Left lung (tissue), 10 donors: Measurements from ENCODE around the gene SYT9. TPM values are rescaled to one million over a fixed set of nuclear protein-coding genes. Genes with fewer than 3 reads are reported as not detected.

Source experiments
- ATAC-seq: fragments of 200-7000 bp; cut with Tn5 transposase; one replicate; pipeline ENCODE4 v1.9.1; 2020; ENCODE audit warnings: moderate library complexity
- DNase-seq, 4 donors: peaks; one replicate each; pipeline ENCODE4 v3.0.0-alpha.2; 2013 to 2020
- H3K27ac ChIP-seq, 2 donors: fragments of 200-600 bp; sonication (generic) in 1 of 2; one replicate each; pipeline versions ENCODE4 v1.5.0 to v1.8.0; 2020 to 2021
- H3K27me3 ChIP-seq, 2 donors: fragments of 200-600 bp; sonication (generic) in 1 of 2; one replicate each; pipeline versions ENCODE4 v1.5.0 to v1.8.0; 2020 to 2021
- H3K36me3 ChIP-seq, 2 donors: fragments of 200-600 bp; sonication (generic) in 1 of 2; one replicate each; pipeline versions ENCODE4 v1.5.0 to v1.8.0; 2020 to 2021
- H3K4me1 ChIP-seq, 2 donors: fragments of 200-600 bp; one replicate each; pipeline ENCODE4 v1.8.0; 2021
- H3K4me3 ChIP-seq, 2 donors: fragments of 200-600 bp; sonication (generic) in 1 of 2; one replicate each; pipeline versions ENCODE4 v1.5.0 to v1.8.0; 2020 to 2021; ENCODE audit warnings: mild to moderate bottlenecking in 1 of 2
- H3K9me3 ChIP-seq, 2 donors: fragments of 200-600 bp; sonication (generic) in 1 of 2; one replicate each; pipeline versions ENCODE4 v1.5.0 to v1.8.0; 2020 to 2021
- intact Hi-C, 2 donors: fragments of 100-400 bp; cut with DNase I; formaldehyde crosslinking; loops; one replicate each; pipeline versions ENCODE4 v1.11.2 to v1.14.2; 2022
- polyA plus RNA-seq, 6 donors: library from polyadenylated mRNA; unstranded; fragments of 120-200 nt; gene quantifications; one replicate each; pipeline ENCODE4 v1.2.1, GENCODE V29; 2013; ENCODE audit not compliant: insufficient read length in 6 of 6
- total RNA-seq, 2 donors: library from RNA; stranded (reverse); fragmentation: NEBNext Ultra II Directional; extraction: Animal tissue kit (Norgen Biotek cat#: 25700); gene quantifications; one replicate each; pipeline ENCODE4 v1.2.1, GENCODE V29; 2021
- TF ChIP-seq, protein P1 (sequence below), 2 donors: fragments of 200-600 bp; sonication (generic) in 1 of 2; IDR thresholded peaks; one replicate each; pipeline versions ENCODE4 v1.5.0 to v1.8.0; 2021; ENCODE audit warnings: antibody characterized with exemption in 2 of 2
- donor health status: DM: no; HTN: yes; CAD: no.
- donor health status: DM: no; HTN: no; CAD: no.

The SYT9 gene
- total and polyA plus RNA-seq, 8 donors, result 0.10 to 0.20 (median 0.11) TPM; not detected in 1

DNA sequence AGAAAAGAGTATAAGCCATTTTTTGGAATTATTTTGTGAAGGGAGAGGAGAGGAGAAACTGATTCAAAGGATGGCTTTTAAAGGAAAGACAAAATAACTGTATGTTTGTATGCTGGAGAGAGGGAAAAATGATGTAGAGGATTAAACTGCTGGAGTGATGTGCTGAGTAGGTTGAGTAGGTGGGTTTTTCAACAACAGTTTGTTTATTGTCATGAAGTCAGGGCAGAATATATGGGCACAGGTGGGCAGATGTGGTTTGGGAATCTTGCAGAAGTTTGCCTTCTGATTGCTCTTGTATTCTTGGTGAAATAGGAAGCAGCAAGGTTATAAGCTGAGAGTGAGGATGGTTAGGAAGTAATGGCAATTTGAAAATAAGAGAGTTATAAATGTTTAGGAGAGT lies 12.1 kb downstream of the SYT9 start:
- ATAC-seq, result no peak
- TF ChIP-seq, protein P1, sequence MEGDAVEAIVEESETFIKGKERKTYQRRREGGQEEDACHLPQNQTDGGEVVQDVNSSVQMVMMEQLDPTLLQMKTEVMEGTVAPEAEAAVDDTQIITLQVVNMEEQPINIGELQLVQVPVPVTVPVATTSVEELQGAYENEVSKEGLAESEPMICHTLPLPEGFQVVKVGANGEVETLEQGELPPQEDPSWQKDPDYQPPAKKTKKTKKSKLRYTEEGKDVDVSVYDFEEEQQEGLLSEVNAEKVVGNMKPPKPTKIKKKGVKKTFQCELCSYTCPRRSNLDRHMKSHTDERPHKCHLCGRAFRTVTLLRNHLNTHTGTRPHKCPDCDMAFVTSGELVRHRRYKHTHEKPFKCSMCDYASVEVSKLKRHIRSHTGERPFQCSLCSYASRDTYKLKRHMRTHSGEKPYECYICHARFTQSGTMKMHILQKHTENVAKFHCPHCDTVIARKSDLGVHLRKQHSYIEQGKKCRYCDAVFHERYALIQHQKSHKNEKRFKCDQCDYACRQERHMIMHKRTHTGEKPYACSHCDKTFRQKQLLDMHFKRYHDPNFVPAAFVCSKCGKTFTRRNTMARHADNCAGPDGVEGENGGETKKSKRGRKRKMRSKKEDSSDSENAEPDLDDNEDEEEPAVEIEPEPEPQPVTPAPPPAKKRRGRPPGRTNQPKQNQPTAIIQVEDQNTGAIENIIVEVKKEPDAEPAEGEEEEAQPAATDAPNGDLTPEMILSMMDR (IDR thresholded peaks at IDR 0.05), result no peak

DNA sequence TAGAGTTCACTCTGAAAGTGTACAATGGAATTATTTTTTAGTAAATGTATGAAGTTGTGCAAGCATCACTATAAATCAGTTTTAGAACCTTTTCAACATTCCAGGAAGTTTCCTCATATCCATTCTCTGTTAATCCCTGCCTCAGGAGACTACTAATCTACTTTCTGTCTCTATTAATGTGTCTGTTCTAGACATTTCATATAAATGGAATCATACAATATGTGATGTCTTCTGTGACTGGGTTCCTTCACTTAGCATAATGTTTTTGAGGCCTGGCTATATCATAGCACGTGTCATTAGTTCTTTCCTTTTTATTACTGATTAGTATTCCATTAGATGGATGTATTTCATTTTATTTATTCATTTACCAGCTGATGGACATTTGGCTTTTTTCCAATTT lies 17.1 kb downstream of the SYT9 start:
- TF ChIP-seq, protein P1 (IDR thresholded peaks at IDR 0.05), result no peak
- Histone ChIP-seq H3K4me3 (no peak overlapping the region), H3K27me3 (no peaks in the 10 kb centered on the region), H3K36me3 (no peaks in the 10 kb centered on the region), H3K4me1 (no peaks in the 10 kb centered on the region), H3K27ac (no peak overlapping the region), H3K9me3 (no peaks in the 10 kb centered on the region)
- DNase-seq (no peak), ATAC-seq (no peak)
- intact Hi-C loops, result no loop called here

More for the DNA sequence above, 12.1 kb downstream of the SYT9 start:
- no peaks in the 10 kb centered on the region for H3K4me1 ChIP-seq
- DNase-seq, result no peak
- no peak overlapping the region for H3K4me3 ChIP-seq
- H3K27ac ChIP-seq, result no peak overlapping the region
- intact Hi-C loops, result no loop called here
- no peaks in the 10 kb centered on the region for H3K9me3 ChIP-seq
- H3K36me3 ChIP-seq, result no peaks in the 10 kb centered on the region
- H3K27me3 ChIP-seq, result no peaks in the 10 kb centered on the region

DNA sequence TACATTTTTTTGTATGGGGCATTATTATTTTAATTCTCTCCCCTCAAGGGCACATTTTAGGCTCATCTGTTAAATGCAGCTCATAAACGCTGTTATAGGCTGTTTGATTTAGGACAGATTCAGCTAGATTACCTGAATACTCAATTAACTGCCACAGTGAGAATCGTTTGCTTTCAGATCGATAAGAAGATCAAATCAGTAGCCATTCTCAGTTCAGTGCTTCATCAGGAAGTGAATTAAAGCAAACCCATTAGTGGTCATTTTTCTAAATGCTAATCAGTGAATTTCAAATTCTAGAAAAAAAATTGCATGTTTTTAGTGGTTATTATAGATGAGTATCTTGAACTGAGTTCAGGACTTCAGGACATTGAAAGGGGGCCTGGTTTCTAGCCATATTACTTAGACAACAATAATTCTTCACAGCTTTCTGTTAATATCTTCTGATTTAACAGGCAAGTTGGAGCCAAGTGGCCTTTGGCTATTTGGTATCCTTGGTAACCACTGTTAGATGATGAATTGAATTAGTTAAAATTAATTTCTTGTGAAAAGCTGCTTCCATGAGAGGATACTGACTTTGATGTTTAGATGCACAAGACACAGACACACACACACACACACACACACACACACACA lies 18.6 kb downstream of the SYT9 start:
- H3K27ac ChIP-seq, result no peak overlapping the region
- ATAC-seq (no peak), DNase-seq (no peak)
- no peak overlapping the region for H3K4me3 ChIP-seq
- no peaks in the 10 kb centered on the region for H3K9me3 ChIP-seq
- H3K4me1 ChIP-seq, result no peaks in the 10 kb centered on the region
- H3K36me3 ChIP-seq, result no peaks in the 10 kb centered on the region
- H3K27me3 ChIP-seq, result no peaks in the 10 kb centered on the region
- intact Hi-C loops, result no loop called here
- TF ChIP-seq, protein P1 (IDR thresholded peaks at IDR 0.05), result no peak

DNA sequence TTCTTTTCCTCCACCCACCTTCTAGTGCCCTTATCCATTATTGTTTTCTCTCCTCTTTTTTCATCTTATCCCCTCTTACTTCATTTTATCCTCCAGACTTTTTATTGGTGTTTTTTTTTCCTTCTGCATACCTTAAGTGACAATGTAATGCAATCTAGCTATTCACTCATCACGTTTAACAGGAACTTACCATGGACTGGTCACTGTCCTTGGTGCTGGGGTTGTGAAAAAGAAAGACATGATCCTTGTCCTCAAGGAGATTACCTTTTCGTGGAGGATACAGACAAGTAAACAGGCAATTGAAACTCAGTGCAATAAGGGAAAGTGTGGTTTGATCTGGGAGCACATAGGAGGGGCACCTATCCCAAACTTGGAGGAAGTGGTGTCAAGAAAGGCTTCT lies 20.7 kb downstream of the SYT9 start:
- Histone ChIP-seq H3K27ac (no peak overlapping the region), H3K27me3 (no peaks in the 10 kb centered on the region), H3K9me3 (no peaks in the 10 kb centered on the region), H3K4me3 (no peak overlapping the region), H3K4me1 (no peaks in the 10 kb centered on the region), H3K36me3 (no peaks in the 10 kb centered on the region)
- intact Hi-C loops, result no loop called here
- no peak for DNase-seq
- ATAC-seq, result no peak
- TF ChIP-seq, protein P1 (IDR thresholded peaks at IDR 0.05), result no peak

DNA sequence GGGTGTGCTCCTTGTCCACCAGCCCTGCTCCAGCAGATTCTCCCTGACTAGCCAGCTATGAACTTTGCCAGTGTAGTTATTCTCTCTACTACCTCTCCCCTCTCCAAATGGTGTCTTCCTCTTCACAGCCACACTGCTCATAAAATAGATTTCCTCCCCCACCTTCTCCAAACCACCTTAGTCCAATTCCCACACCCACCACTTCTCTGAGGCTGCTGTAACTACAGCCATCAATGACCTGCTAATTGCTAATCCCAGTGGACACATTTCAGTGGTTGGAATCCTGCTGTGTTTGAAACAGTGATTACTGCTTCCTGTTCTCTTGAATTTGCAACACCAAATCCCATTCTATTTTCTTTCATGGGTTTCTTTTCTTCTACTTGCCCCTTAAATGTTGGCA lies 23.4 kb downstream of the SYT9 start:
- ATAC-seq, result no peak

More for the DNA sequence above, 23.4 kb downstream of the SYT9 start:
- Histone ChIP-seq H3K4me1 (no peaks in the 10 kb centered on the region), H3K9me3 (no peaks in the 10 kb centered on the region), H3K27me3 (no peaks in the 10 kb centered on the region), H3K36me3 (no peaks in the 10 kb centered on the region), H3K27ac (no peak overlapping the region), H3K4me3 (no peak overlapping the region)
- TF ChIP-seq, protein P1 (IDR thresholded peaks at IDR 0.05), result no peak
- intact Hi-C loops, result no loop called here
- DNase-seq, result no peak
